B cell (primary cell): Measurements from ENCODE around the gene MEIS2.

ENCODE experiments used
- EZH2 ChIP-seq: IDR thresholded peaks from 2 replicates; pipeline ENCODE4 v1.6.1; 2012; ENCODE audit warnings: borderline replicate concordance, low read depth, mild to moderate bottlenecking, moderate library complexity, low read length; ENCODE audit not compliant: insufficient read depth, poor library complexity, severe bottlenecking
- TF ChIP-seq, protein P1 (sequence below): fragments of 200-600 bp; IDR thresholded peaks from one replicate; pipeline ENCODE4 v1.8.0; 2022; ENCODE audit warnings: antibody characterized with exemption, mild to moderate bottlenecking

DNA sequence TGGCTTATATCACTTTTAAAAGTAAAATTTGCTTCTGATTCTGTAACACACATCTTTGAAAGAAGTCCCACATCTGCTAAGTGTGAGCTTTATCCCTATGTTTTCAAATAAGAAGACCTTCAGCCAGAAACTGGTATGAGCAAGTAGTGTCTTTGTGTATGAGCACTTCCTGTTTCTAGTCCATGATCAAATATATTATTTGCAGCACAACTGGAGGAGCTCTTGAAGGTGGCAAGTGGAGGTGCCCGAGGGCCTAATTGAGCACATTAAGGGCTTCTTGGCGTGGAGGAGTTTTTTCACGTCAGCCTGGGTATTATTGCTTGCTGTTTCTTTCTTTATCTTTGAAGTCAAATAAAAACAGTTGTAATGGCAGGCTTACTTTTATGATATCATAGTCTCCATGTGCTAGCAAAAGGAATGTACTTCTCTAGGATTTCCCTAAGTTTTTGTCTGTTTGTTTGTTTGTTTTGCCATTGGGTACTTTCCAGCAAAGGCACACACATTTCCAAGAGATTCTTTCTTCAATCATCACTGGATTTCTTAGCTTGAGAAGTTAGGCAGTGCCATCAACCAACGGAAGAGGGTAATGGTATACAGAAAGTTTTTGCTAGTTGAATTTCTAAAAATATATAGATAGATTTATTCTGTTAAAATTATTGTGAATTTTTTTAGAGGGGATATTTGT lies 68.1 kb downstream of the MEIS2 start:
- TF ChIP-seq, protein P1, sequence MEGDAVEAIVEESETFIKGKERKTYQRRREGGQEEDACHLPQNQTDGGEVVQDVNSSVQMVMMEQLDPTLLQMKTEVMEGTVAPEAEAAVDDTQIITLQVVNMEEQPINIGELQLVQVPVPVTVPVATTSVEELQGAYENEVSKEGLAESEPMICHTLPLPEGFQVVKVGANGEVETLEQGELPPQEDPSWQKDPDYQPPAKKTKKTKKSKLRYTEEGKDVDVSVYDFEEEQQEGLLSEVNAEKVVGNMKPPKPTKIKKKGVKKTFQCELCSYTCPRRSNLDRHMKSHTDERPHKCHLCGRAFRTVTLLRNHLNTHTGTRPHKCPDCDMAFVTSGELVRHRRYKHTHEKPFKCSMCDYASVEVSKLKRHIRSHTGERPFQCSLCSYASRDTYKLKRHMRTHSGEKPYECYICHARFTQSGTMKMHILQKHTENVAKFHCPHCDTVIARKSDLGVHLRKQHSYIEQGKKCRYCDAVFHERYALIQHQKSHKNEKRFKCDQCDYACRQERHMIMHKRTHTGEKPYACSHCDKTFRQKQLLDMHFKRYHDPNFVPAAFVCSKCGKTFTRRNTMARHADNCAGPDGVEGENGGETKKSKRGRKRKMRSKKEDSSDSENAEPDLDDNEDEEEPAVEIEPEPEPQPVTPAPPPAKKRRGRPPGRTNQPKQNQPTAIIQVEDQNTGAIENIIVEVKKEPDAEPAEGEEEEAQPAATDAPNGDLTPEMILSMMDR, result no peak
- no peak for TF ChIP-seq EZH2
